Muscle of arm (tissue), 12 donors: ENCODE results near the gene NUDT1. TPM values are rescaled to one million over a fixed set of nuclear protein-coding genes. Genes with fewer than 3 reads are reported as not detected.
"Not testable (repeated sequence)": the region's sequence is repeated elsewhere in the genome, so short reads cannot be mapped to it uniquely, and the experiment has no call there.

Source experiments
- DNase-seq: peaks from one replicate; pipeline ENCODE4 v3.0.0-alpha.2; 2013
- polyA plus RNA-seq, 12 donors: library from polyadenylated mRNA; unstranded; fragments of 120-200 nt; gene quantifications; one replicate each; pipeline ENCODE4 v1.2.1, GENCODE V29; 2013; ENCODE audit not compliant: insufficient read length in 12 of 12

The NUDT1 gene
- polyA plus RNA-seq, 12 donors = 11.5 to 27.2 (median 17.1) TPM; not detected in 2

DNA sequence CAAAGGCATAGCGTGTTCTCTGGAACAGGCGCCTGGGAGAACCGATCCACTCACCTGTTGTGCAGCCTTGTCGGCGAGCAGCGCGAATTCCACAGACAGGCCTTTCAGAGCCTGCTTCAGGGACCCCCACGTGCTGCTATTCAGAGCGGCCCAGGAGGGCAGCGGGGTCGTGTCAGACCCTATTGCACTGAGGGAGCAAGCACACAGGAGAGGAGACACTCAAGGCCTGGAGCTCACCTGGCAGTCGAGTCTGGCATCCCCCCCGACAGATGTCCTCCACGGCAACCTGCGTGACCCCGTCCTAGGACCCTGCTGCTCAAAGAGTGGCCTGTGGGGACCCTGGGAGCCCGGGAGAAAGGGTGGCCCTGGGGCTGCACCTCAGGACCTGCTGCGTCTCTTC is 21.1 kb downstream of the NUDT1 start:
- no peak for DNase-seq

GRCh38 chr7:2264158-2264557 is 22.1 kb downstream of the NUDT1 start:
- no peak for DNase-seq

- DNase-seq = no peak
Measured at GRCh38 chr7:2266911-2267310, 24.9 kb downstream of the NUDT1 start.

- DNase-seq = not testable (repeated sequence)
Measured at GRCh38 chr7:2269089-2269990, 27.3 kb downstream of the NUDT1 start.

- no peak for DNase-seq
Measured at GRCh38 chr7:2269991-2270460, 28.0 kb downstream of the NUDT1 start.

DNA sequence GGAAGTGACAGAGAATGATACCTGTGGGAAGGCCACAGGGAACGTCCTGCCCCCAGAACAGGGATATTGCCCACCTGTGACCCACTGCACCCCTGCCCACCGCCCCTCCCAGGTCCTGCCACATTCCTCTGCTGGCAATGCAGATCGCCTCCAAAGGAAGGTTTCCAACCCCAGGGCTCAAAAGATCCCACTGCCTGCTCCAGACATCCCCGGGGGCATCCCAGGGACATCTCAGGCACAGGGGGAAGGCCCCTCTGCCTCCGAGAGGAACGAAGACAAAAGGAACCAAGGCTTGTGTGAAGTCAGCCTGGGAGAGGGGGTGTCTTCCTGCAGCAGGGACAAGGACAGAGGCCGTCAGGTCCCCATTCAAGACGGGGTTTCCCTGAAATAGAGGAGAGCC is 28.5 kb downstream of the NUDT1 start:
- DNase-seq = no peak

- no peak for DNase-seq
Measured at GRCh38 chr7:2271273-2272026, 29.4 kb downstream of the NUDT1 start.

DNA sequence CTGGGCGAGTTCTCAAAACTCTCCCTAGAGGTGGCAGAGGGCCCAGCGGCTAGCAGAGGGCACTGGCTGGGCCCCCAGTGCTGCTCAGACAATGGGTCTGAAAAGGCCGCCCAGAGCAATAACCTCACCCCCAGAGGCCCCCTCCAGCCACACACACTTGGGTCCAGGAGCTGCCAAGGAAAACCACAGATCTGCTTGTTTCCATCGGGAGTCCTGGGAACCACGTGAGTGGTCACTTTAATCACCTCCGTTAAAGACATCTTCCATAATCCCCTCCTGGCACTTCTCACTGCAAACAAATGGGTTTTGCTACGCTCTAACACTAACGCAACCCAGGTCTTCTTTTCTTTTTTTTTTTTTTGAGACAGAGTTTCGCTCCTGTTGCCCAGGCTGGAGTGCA is 30.0 kb downstream of the NUDT1 start:
- no peak for DNase-seq

- DNase-seq = no peak
Measured at GRCh38 chr7:2273866-2274265, 31.8 kb downstream of the NUDT1 start.

GRCh38 chr7:2274666-2275065 is 32.6 kb downstream of the NUDT1 start:
- DNase-seq = no peak

- no peak for DNase-seq
Measured at GRCh38 chr7:2275101-2275500, 33.1 kb downstream of the NUDT1 start.

DNA sequence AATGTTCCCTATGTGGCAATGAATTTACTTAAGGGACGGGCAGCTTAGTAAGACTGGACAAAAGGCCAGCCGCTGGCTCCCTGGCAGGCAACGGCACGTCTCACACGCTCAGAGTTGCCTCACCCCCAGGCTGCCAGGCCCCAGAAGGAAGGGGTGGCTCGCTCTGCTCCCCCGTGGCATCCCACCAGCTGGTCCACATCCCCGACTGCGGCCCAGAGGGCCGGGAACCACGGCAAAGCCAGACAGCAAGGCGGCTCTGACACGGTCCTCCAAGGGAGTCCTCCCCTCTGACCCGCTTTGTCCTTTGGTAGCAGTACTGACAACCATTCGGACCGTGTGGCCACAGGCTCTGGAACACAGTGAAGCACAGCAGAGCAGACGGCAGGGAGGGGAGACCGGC is 34.1 kb downstream of the NUDT1 start:
- no peak for DNase-seq

- no peak for DNase-seq
Measured at GRCh38 chr7:2278026-2278425, 36.0 kb downstream of the NUDT1 start.

DNA sequence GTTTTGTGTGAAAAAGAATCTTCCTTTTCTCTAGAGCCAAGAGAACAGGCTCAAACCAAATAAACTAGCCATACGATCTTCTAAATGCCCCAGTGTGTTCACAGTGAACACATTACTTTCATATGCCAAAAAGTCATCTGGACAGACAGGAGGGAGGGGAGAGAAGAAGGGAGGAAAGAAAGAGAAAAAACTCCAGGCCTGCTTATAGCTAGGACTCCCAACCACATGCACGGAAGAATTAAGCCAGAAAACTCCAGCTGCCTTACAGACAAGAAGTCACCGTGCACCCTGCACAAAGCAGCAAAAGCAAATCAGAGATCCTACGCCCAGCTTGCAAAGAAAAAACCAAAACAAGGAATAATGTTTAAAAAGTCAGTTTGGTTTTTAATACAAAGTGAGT is 37.9 kb downstream of the NUDT1 start:
- peak; percentile 85 for DNase-seq

GRCh38 chr7:2280424-2280823 is 38.4 kb downstream of the NUDT1 start:
- DNase-seq = no peak

- DNase-seq = peak; percentile 84
Measured at GRCh38 chr7:2281541-2281940, 39.5 kb downstream of the NUDT1 start.

- DNase-seq = no peak
Measured at GRCh38 chr7:2282185-2282751, 40.2 kb downstream of the NUDT1 start.

DNA sequence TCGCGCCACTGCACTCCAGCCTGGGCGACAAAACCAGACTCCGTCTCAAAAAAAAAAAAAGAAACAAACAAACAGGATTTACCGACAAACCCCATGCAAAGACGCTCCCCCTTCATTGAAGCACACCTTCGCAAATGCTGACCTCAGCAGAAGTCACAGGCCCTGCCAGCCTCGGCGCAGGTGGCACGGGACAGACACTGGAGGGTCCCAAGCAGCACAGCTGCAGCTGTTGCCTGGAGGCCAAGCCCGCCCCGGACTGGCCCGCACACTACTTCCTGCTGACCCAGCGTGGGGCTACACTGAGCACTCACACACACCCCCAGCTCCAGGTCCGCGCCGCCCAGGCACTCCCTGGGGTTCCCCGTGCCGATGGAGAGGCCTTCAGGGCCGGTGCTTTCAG is 41.0 kb downstream of the NUDT1 start:
- DNase-seq = no peak

GRCh38 chr7:2287745-2288144 is 45.7 kb downstream of the NUDT1 start:
- DNase-seq = no peak

DNA sequence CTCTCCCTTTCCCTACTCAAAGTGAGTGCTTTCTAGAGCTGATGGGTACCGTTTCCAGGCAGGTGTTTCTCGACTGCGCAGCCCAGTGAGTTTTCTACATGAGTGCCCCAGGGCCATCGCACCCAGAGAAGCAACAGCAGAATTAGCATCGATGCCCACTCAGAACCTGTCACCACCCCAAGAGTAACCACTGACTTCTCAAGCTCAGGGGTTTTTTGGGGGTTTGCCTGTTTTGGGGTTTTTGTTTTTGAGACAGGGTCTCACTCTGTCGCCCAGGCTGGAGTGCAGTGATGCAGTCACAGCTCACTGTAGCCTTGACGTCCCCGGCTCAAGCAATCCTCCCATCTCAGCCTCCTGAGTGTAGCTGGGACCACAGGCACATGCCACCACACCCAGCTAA is 46.5 kb downstream of the NUDT1 start:
- no peak for DNase-seq

DNA sequence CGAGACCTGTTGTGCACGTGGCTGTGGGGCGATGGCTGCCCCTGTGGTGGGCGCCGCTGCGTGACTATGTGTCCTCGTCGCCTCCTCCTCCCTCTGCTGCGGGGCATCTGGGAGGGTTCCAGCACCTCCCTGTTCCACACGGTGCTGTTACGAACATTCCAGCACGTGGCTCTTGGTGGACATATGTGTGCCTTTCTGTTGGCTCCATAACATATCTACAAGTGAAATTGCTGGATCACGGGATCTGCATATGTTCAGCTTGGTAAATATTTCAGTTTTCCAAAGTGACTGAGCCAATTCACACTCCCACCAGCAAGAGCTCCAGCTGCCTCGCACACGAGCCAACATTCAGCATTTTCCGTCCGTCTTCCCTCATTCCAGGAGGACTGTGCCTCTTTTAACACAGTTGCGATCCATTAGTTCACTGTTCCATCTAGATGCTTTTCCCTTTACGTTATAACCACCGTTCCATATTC is 47.1 kb downstream of the NUDT1 start:
- peak; percentile 94 for DNase-seq

GRCh38 chr7:2289621-2290020 is 47.6 kb downstream of the NUDT1 start:
- no peak for DNase-seq

GRCh38 chr7:2290877-2291276 is 48.9 kb downstream of the NUDT1 start:
- no peak for DNase-seq
